Measurements from ENCODE around the gene CFAP69.

The CFAP69 gene

DNA sequence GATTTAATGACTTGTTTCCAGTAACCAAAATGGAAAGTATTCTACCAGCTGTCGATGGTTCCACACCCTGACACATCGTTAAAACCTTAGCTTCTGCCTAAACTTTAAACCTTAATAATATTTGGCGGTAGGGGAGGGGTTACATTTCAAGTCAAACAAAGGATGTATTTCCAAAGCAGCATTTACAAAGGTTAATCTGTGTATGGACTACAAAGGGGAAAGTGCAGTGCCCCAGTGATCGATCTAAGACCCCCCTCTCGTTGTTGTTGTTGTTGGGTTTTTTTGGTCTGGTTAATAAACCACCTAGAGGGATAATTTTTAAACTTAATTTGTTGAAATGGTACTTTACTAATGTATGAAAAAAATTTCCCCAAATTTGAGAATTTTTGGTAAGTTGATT lies 34.5 kb upstream of the CFAP69 start:
- H3K4me3 ChIP-seq (ENCODE audit: severe bottlenecking): no peak overlapping the region

DNA sequence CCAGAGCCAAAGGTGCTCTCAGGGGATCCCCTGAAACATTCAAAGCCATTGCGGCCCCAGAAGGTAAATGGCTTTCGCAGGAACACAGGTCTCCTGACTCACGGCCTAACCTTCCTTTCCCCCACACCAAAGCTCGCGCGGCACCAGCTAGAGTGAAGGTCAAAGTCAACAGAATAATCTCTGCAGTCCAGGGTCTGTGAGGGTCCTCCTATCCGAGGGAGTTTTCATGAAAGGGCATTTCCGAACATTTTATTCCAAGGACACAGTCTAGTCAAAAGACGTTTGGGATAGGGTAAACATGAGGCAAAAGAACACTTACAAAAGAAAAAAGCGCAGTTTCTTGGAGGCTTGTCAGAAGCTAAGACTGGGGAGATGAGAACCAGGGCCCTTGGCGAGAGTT lies 34.0 kb upstream of the CFAP69 start:
- Histone ChIP-seq H3K36me3 (ENCODE audit: low read depth) (no peaks in the 10 kb centered on the region), H3K4me3 (ENCODE audit: severe bottlenecking) (peak overlapping the region; percentile 48), H3K27me3 (ENCODE audit: insufficient read depth, poor library complexity, severe bottlenecking) (no peaks in the 10 kb centered on the region), H3K4me1 (ENCODE audit: insufficient read depth, poor library complexity, severe bottlenecking) (peaks cover 4% of the 10 kb centered on the region), H3K9me3 (ENCODE audit: severe bottlenecking) (no peaks in the 10 kb centered on the region), H3K27ac (ENCODE audit: poor library complexity, severe bottlenecking) (no peak overlapping the region)
- TF ChIP-seq, protein P1, sequence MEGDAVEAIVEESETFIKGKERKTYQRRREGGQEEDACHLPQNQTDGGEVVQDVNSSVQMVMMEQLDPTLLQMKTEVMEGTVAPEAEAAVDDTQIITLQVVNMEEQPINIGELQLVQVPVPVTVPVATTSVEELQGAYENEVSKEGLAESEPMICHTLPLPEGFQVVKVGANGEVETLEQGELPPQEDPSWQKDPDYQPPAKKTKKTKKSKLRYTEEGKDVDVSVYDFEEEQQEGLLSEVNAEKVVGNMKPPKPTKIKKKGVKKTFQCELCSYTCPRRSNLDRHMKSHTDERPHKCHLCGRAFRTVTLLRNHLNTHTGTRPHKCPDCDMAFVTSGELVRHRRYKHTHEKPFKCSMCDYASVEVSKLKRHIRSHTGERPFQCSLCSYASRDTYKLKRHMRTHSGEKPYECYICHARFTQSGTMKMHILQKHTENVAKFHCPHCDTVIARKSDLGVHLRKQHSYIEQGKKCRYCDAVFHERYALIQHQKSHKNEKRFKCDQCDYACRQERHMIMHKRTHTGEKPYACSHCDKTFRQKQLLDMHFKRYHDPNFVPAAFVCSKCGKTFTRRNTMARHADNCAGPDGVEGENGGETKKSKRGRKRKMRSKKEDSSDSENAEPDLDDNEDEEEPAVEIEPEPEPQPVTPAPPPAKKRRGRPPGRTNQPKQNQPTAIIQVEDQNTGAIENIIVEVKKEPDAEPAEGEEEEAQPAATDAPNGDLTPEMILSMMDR (IDR thresholded peaks at IDR 0.05; ENCODE audit: poor library complexity, severe bottlenecking): no peak
- DNase-seq (ENCODE audit: low spot score) (no peak), ATAC-seq (ENCODE audit: low read depth) (no peak; the same call in 2 of the 3 replicates)

More for the DNA sequence above, 34.5 kb upstream of the CFAP69 start:
- DNase-seq (ENCODE audit: low spot score): no peak
- H3K27me3 ChIP-seq (ENCODE audit: insufficient read depth, poor library complexity, severe bottlenecking): no peaks in the 10 kb centered on the region
- H3K9me3 ChIP-seq (ENCODE audit: severe bottlenecking): no peaks in the 10 kb centered on the region
- peaks cover 4% of the 10 kb centered on the region for H3K4me1 ChIP-seq (ENCODE audit: insufficient read depth, poor library complexity, severe bottlenecking)
- no peak for ATAC-seq (ENCODE audit: low read depth)
- no peak overlapping the region for H3K27ac ChIP-seq (ENCODE audit: poor library complexity, severe bottlenecking)
- TF ChIP-seq, protein P1 (IDR thresholded peaks at IDR 0.05; ENCODE audit: poor library complexity, severe bottlenecking): no peak
- H3K36me3 ChIP-seq (ENCODE audit: low read depth): no peaks in the 10 kb centered on the region

DNA sequence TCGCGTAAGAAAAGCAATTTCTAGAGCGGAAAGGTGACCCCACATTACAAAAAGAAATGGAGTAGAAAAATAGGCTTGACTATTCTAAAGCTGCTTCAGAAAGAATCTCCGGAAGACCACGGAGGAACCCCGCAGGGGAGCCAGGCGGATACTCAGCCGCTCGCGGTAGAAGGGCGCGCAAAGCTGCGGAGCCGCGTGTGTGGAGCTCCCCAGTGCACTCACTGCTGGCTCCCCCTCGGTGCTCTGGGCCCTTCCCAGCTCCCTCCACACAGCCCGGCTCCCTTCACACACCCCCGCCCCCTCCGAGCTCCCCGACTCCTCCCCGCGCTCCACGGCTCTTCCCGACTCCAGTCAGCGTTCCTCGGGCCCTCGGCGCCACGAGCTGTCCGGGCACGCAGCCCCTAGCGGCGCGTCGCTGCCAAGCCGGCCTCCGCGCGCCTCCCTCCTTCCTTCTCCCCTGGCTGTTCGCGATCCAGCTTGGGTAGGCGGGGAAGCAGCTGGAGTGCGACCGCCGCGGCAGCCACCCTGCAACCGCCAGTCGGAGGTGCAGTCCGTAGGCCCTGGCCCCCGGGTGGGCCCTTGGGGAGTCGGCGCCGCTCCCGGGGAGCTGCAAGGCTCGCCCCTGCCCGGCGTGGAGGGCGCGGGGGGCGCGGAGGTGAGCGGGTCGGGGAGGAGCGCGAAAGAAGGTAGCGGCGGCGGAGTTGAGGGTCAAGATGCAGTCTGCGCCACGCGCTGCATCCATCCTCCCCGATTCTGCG lies 33.4 kb upstream of the CFAP69 start, which contains the start of gene STEAP2:
Gene STEAP2 (plus strand): TSS at position 350 of the 758 bp plus-strand sequence. CDS start 13,343 bp downstream, outside the sequence.
- no peaks in the 10 kb centered on the region for H3K36me3 ChIP-seq (ENCODE audit: low read depth)
- H3K9me3 ChIP-seq (ENCODE audit: severe bottlenecking): no peaks in the 10 kb centered on the region
- TF ChIP-seq, protein P1 (IDR thresholded peaks at IDR 0.05; ENCODE audit: poor library complexity, severe bottlenecking): peak; percentile 73
- DNase-seq (ENCODE audit: low spot score) (peak; percentile 85), ATAC-seq (ENCODE audit: low read depth) (peak; percentile 97)
- H3K27ac ChIP-seq (ENCODE audit: poor library complexity, severe bottlenecking): no peak within 1 kb of the TSS
- peak within 1 kb of the TSS; percentile 48 for H3K4me3 ChIP-seq (ENCODE audit: severe bottlenecking)
- no peaks in the 10 kb centered on the region for H3K27me3 ChIP-seq (ENCODE audit: insufficient read depth, poor library complexity, severe bottlenecking)
- H3K4me1 ChIP-seq (ENCODE audit: insufficient read depth, poor library complexity, severe bottlenecking): peaks cover 4% of the 10 kb centered on the region

DNA sequence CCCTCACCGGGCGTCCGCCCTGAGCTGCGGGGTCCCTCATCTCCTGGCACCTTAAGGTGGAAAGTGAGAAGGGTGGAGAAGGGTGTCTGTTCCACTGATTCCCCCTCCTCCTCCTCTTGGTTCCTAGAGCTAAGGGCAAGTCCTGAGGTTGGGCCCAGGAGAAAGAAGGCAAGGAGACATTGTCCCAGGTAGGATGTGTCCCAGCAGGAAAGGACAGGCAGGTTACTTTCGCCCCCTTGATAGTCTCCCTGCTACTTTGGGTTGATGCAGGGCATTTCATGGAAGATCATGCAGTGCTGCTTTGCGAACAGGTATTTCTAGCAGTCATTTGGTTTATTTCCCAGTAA lies 32.9 kb upstream of the CFAP69 start:
- Histone ChIP-seq H3K27ac (ENCODE audit: poor library complexity, severe bottlenecking) (no peak overlapping the region), H3K27me3 (ENCODE audit: insufficient read depth, poor library complexity, severe bottlenecking) (no peaks in the 10 kb centered on the region), H3K9me3 (ENCODE audit: severe bottlenecking) (no peaks in the 10 kb centered on the region), H3K4me1 (ENCODE audit: insufficient read depth, poor library complexity, severe bottlenecking) (peaks cover 4% of the 10 kb centered on the region), H3K4me3 (ENCODE audit: severe bottlenecking) (peak overlapping the region; percentile 48), H3K36me3 (ENCODE audit: low read depth) (no peaks in the 10 kb centered on the region)
- DNase-seq (ENCODE audit: low spot score) (no peak), ATAC-seq (ENCODE audit: low read depth) (no peak; the same call in 2 of the 3 replicates)
- TF ChIP-seq, protein P1 (IDR thresholded peaks at IDR 0.05; ENCODE audit: poor library complexity, severe bottlenecking): no peak

DNA sequence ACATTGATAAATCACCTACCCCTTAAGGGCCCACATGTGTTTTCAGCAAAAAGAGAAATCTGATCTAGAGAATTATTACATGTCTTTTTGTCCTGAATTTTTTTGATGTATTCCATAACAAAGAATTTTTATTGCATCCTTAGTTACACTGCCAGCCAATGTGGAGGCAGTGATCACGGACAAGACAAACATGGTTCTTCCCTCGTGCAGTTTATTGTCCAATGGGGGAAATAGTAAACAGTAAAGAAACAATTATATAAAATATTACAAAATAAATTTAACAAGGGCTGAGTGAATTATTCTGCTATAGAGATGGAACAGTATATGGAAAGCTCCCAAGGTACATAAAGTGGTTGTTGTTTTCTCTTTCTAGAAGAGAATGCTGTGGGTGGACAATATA lies 31.5 kb upstream of the CFAP69 start:
- no peaks in the 10 kb centered on the region for H3K9me3 ChIP-seq (ENCODE audit: severe bottlenecking)
- no peaks in the 10 kb centered on the region for H3K36me3 ChIP-seq (ENCODE audit: low read depth)
- no peak overlapping the region for H3K27ac ChIP-seq (ENCODE audit: poor library complexity, severe bottlenecking)
- TF ChIP-seq, protein P1 (IDR thresholded peaks at IDR 0.05; ENCODE audit: poor library complexity, severe bottlenecking): no peak
- no peak overlapping the region for H3K4me3 ChIP-seq (ENCODE audit: severe bottlenecking)
- H3K27me3 ChIP-seq (ENCODE audit: insufficient read depth, poor library complexity, severe bottlenecking): no peaks in the 10 kb centered on the region
- DNase-seq (ENCODE audit: low spot score) (no peak), ATAC-seq (ENCODE audit: low read depth) (no peak)
- H3K4me1 ChIP-seq (ENCODE audit: insufficient read depth, poor library complexity, severe bottlenecking): peaks cover 4% of the 10 kb centered on the region
